PC-9 (cell line): ENCODE results near the gene MBD5. TPM values are rescaled to one million over a fixed set of nuclear protein-coding genes. Genes with fewer than 3 reads are reported as not detected.

Experiments
- BruUV-seq: library from RNA; stranded (reverse); fragments of 400-500 nt; replicated peaks from 2 replicates; lab custom pipeline; 2021; lab: Mats Ljungman, UMichigan
- CTCF ChIA-PET: fragments of 300-600 bp; sonication (Branson Sonifier 250); formaldehyde crosslinking; loops from one replicate; lab custom pipeline; 2022; ENCODE audit warnings: antibody characterized with exemption; lab: Charles Lee
- POLR2A ChIA-PET: fragments of 300-600 bp; sonication (Branson Sonifier 250); formaldehyde crosslinking; loops from one replicate; lab custom pipeline; 2022; ENCODE audit warnings: antibody characterized with exemption; ENCODE audit not compliant: unreplicated experiment; lab: Charles Lee
- DNase-seq, 2 experiments: peaks; one replicate each; pipeline versions ENCODE4 v3.0.0 to v3.0.0-alpha.2; 2015 to 2022; ENCODE audit warnings: mixed read lengths in 1 of 2
- H2AFZ ChIP-seq: fragments of 200-600 bp; sonication (generic); 2 replicates; pipeline ENCODE4 v1.8.1; 2017; ENCODE audit warnings: antibody characterized with exemption
- H3F3A ChIP-seq: fragments of 200-600 bp; sonication (generic); 2 replicates; pipeline ENCODE4 v1.8.1; 2017; ENCODE audit warnings: antibody characterized with exemption, mild to moderate bottlenecking, low read depth; ENCODE audit not compliant: insufficient read depth
- H3K27ac ChIP-seq: fragments of 200-600 bp; sonication (generic); 2 replicates; pipeline ENCODE4 v1.6.1; 2016; ENCODE audit warnings: mixed run types
- H3K27me3 ChIP-seq: fragments of 200-600 bp; sonication (generic); 2 replicates; pipeline ENCODE4 v1.6.1; 2016; ENCODE audit warnings: low read depth, mixed run types; ENCODE audit not compliant: insufficient read depth
- H3K36me3 ChIP-seq: fragments of 200-600 bp; sonication (generic); 2 replicates; pipeline ENCODE4 v1.6.1; 2016; ENCODE audit warnings: low read depth, mixed run types
- H3K4me1 ChIP-seq: fragments of 200-600 bp; sonication (generic); replicated peaks from 2 replicates; pipeline ENCODE4 v1.6.1; 2016; ENCODE audit warnings: mixed run types; ENCODE audit not compliant: insufficient read depth
- H3K4me2 ChIP-seq: fragments of 200-600 bp; sonication (generic); 2 replicates; pipeline ENCODE4 v1.6.1; 2017; ENCODE audit warnings: mixed run types
- H3K4me3 ChIP-seq: fragments of 200-600 bp; sonication (generic); 2 replicates; pipeline ENCODE4 v1.6.1; 2016; ENCODE audit warnings: mixed run types
- H3K79me2 ChIP-seq: fragments of 200-600 bp; sonication (generic); 2 replicates; pipeline ENCODE4 v1.6.1; 2017; ENCODE audit warnings: low read depth, mixed run types
- H3K9me2 ChIP-seq: fragments of 200-600 bp; sonication (generic); 2 replicates; pipeline ENCODE4 v1.8.1; 2017; ENCODE audit warnings: mild to moderate bottlenecking; ENCODE audit not compliant: insufficient read depth
- H3K9me3 ChIP-seq: fragments of 200-600 bp; sonication (generic); 2 replicates; pipeline ENCODE4 v1.8.1; 2016; ENCODE audit warnings: low read depth; ENCODE audit not compliant: insufficient read depth
- H4K20me1 ChIP-seq: fragments of 200-600 bp; sonication (generic); 2 replicates; pipeline ENCODE4 v1.8.1; 2017; ENCODE audit not compliant: insufficient read depth
- CTCF ChIP-seq: fragments of 200-600 bp; sonication (generic); conservative IDR thresholded peaks from 2 replicates; pipeline ENCODE4 v1.6.1; 2017; ENCODE audit warnings: mixed run types, antibody characterized with exemption, mild to moderate bottlenecking, moderate library complexity
- EZH2 ChIP-seq: fragments of 200-600 bp; sonication (generic); IDR thresholded peaks from 2 replicates; pipeline ENCODE4 v1.8.0; 2017; ENCODE audit warnings: antibody characterized with exemption, low read depth
- intact Hi-C: fragments of 100-400 bp; cut with micrococcal nuclease; formaldehyde crosslinking; loops from one replicate; pipeline ENCODE4 v1.10.0; 2022; ENCODE audit not compliant: unreplicated experiment
- total RNA-seq: library from RNA; stranded (reverse); gene quantifications from 2 replicates; pipeline ENCODE4 v1.2.3, GENCODE V29; 2021

The MBD5 gene
- total RNA-seq, 1 experiment from 2014 or later, result 46.5 TPM

GRCh38 chr2:148565272-148565894 is 544.5 kb downstream of the MBD5 start:
- H3K9me2 ChIP-seq, result no peaks in the 10 kb centered on the region
- TF ChIP-seq EZH2, result no peak
- TF ChIP-seq CTCF, result 0 out of 2 replicates have a peak, but pooled peaks have one; percentile 24
- no peaks in the 10 kb centered on the region for H3K4me1 ChIP-seq
- intact Hi-C loops, result loop anchor here (5.0 kb wide), 1 partner anchor 427 kb away; no protein-coding TSS in a partner anchor
- no peaks in the 10 kb centered on the region for H3F3A ChIP-seq
- ChIA-PET POLR2A (no interaction called here), CTCF (no interaction called here)
- H3K4me2 ChIP-seq, result no peak overlapping the region
- H2AFZ ChIP-seq, result no peak overlapping the region
- no peak overlapping the region for H3K27ac ChIP-seq
- H3K4me3 ChIP-seq, result no peak overlapping the region
- BruUV-seq, result no TSS peak
- no peaks in the 10 kb centered on the region for H4K20me1 ChIP-seq
- no peaks in the 10 kb centered on the region for H3K36me3 ChIP-seq
- H3K79me2 ChIP-seq, result no peaks in the 10 kb centered on the region
- H3K27me3 ChIP-seq, result no peaks in the 10 kb centered on the region
- H3K9me3 ChIP-seq, result no peaks in the 10 kb centered on the region
- no peak for DNase-seq

Other genes starting within 250 kb of the MBD5 start
- 10.2 and 10.3 TPM in 2 replicates for gene ACVR2A, start 176.1 kb upstream of the MBD5 start, total RNA-seq
- 28.4 and 44.2 TPM in 2 replicates for gene ORC4, start 354 bp upstream of the MBD5 start, total RNA-seq